Neural progenitor cell (in vitro differentiated cells): ENCODE results near the gene MVB12B. TPM values are rescaled to one million over a fixed set of nuclear protein-coding genes. Genes with fewer than 3 reads are reported as not detected.
A peak's percentile ranks its signal among the peaks of the same experiment; 100 is the strongest.

Source experiments
- DNase-seq: peaks from one replicate; pipeline ENCODE4 v3.0.0-alpha.2; 2016; ENCODE audit warnings: low spot score
- H2AFZ ChIP-seq: fragments of 200-600 bp; sonication (generic); replicated peaks from 2 replicates; pipeline ENCODE4 v1.6.1; 2016; ENCODE audit warnings: antibody characterized with exemption
- H3F3A ChIP-seq: fragments of 200-600 bp; sonication (generic); 2 replicates; pipeline ENCODE4 v1.6.1; 2016; ENCODE audit warnings: antibody characterized with exemption, low read depth
- H3K27ac ChIP-seq: fragments of 200-600 bp; sonication (generic); 2 replicates; pipeline ENCODE4 v1.5.1; 2016; ENCODE audit warnings: mild to moderate bottlenecking
- H3K27me3 ChIP-seq: fragments of 200-600 bp; sonication (generic); 2 replicates; pipeline ENCODE4 v1.6.1; 2016; ENCODE audit warnings: mild to moderate bottlenecking, moderate library complexity
- H3K36me3 ChIP-seq: fragments of 200-600 bp; sonication (generic); 2 replicates; pipeline ENCODE4 v1.5.1; 2016
- H3K4me1 ChIP-seq: fragments of 200-600 bp; sonication (generic); 2 replicates; pipeline ENCODE4 v1.6.1; 2016; ENCODE audit warnings: mixed run types
- H3K4me2 ChIP-seq: fragments of 200-600 bp; sonication (generic); 2 replicates; pipeline ENCODE4 v1.6.1; 2016
- H3K4me3 ChIP-seq: fragments of 200-600 bp; sonication (generic); 2 replicates; pipeline ENCODE4 v1.5.1; 2016
- H3K79me2 ChIP-seq: fragments of 200-600 bp; sonication (generic); 2 replicates; pipeline ENCODE4 v1.6.1; 2016; ENCODE audit warnings: low read depth
- H3K9ac ChIP-seq: fragments of 200-600 bp; sonication (generic); 2 replicates; pipeline ENCODE4 v1.6.1; 2016
- H3K9me3 ChIP-seq: fragments of 200-600 bp; sonication (generic); 2 replicates; pipeline ENCODE4 v1.5.1; 2016; ENCODE audit warnings: low read depth
- H4K20me1 ChIP-seq: fragments of 200-600 bp; sonication (generic); 2 replicates; pipeline ENCODE4 v1.6.1; 2016; ENCODE audit warnings: low read depth
- H3K27ac Mint-ChIP-seq: 3 replicates; pipeline ENCODE4 v1.8.0; 2021; ENCODE audit warnings: mixed read lengths
- H3K27me3 Mint-ChIP-seq: 2 replicates; pipeline ENCODE4 v1.8.0; 2022; ENCODE audit warnings: low read depth, mild to moderate bottlenecking, inconsistent platforms, moderate library complexity, mixed read lengths; ENCODE audit not compliant: insufficient read depth
- H3K36me3 Mint-ChIP-seq: 3 replicates; pipeline ENCODE4 v1.8.0; 2021; ENCODE audit warnings: mixed read lengths
- H3K4me1 Mint-ChIP-seq: 3 replicates; pipeline ENCODE4 v1.8.0; 2021; ENCODE audit warnings: mixed read lengths
- H3K4me3 Mint-ChIP-seq: 3 replicates; pipeline ENCODE4 v1.8.0; 2021; ENCODE audit warnings: mild to moderate bottlenecking, moderate library complexity, mixed read lengths
- H3K9me3 Mint-ChIP-seq: 3 replicates; pipeline ENCODE4 v1.8.0; 2020; ENCODE audit warnings: mixed read lengths
- CTCF ChIP-seq: fragments of 200-600 bp; sonication (generic); IDR thresholded peaks from 2 replicates; pipeline ENCODE4 v1.5.1; 2017; ENCODE audit warnings: antibody characterized with exemption, mild to moderate bottlenecking
- EZH2 ChIP-seq: fragments of 200-600 bp; sonication (generic); IDR thresholded peaks from 2 replicates; pipeline ENCODE4 v1.6.1; 2017; ENCODE audit warnings: antibody characterized with exemption, mild to moderate bottlenecking, moderate library complexity
- EZH2phosphoT487 ChIP-seq: fragments of 200-600 bp; sonication (generic); IDR thresholded peaks from 2 replicates; pipeline ENCODE4 v1.6.1; 2017; ENCODE audit warnings: antibody characterized with exemption
- total RNA-seq: library from RNA; depleted of rRNA; stranded (reverse); fragments of >200 nt; gene quantifications from 2 replicates; pipeline ENCODE4 v1.2.3, GENCODE V29; 2015; ENCODE audit warnings: low replicate concordance

The MVB12B gene
- total RNA-seq, 1 donor from 2014 or later = 16.1 TPM

GRCh38 chr9:126456441-126457174 is 130.0 kb downstream of the MVB12B start:
- no peaks in the 10 kb centered on the region for H3K36me3 ChIP-seq
- Mint-ChIP-seq H3K4me3 (no peak overlapping the region), H3K36me3 (peaks cover 13% of the 10 kb centered on the region), H3K27me3 (no peaks in the 10 kb centered on the region), H3K4me1 (peaks cover 39% of the 10 kb centered on the region), H3K27ac (peak overlapping the region; percentile 70), H3K9me3 (no peaks in the 10 kb centered on the region)
- no peak overlapping the region for H3K27ac ChIP-seq
- H3K9me3 ChIP-seq = no peaks in the 10 kb centered on the region
- H3K27me3 ChIP-seq = no peaks in the 10 kb centered on the region
- no peak for DNase-seq
- peaks cover 37% of the 10 kb centered on the region for H3F3A ChIP-seq
- no peak overlapping the region for H2AFZ ChIP-seq
- H3K4me3 ChIP-seq = no peak overlapping the region
- peaks cover 23% of the 10 kb centered on the region for H4K20me1 ChIP-seq
- H3K79me2 ChIP-seq = no peaks in the 10 kb centered on the region
- TF ChIP-seq EZH2phosphoT487 (no peak), CTCF (no peak), EZH2 (no peak)
- H3K4me1 ChIP-seq = peaks cover 43% of the 10 kb centered on the region
- no peak overlapping the region for H3K9ac ChIP-seq
- H3K4me2 ChIP-seq = no peak overlapping the region

GRCh38 chr9:126457175-126457547 is 130.5 kb downstream of the MVB12B start:
- Mint-ChIP-seq H3K36me3 (peaks cover 13% of the 10 kb centered on the region), H3K9me3 (no peaks in the 10 kb centered on the region), H3K27me3 (no peaks in the 10 kb centered on the region), H3K4me3 (no peak overlapping the region), H3K27ac (no peak overlapping the region), H3K4me1 (peaks cover 34% of the 10 kb centered on the region)
- Histone ChIP-seq H3K9ac (no peak overlapping the region), H3K79me2 (no peaks in the 10 kb centered on the region), H3F3A (peaks cover 37% of the 10 kb centered on the region), H4K20me1 (peaks cover 19% of the 10 kb centered on the region), H3K4me2 (no peak overlapping the region), H3K4me3 (no peak overlapping the region), H3K27me3 (no peaks in the 10 kb centered on the region), H2AFZ (no peak overlapping the region), H3K27ac (no peak overlapping the region), H3K36me3 (no peaks in the 10 kb centered on the region), H3K9me3 (no peaks in the 10 kb centered on the region), H3K4me1 (peaks cover 39% of the 10 kb centered on the region)
- no peak for DNase-seq
- TF ChIP-seq EZH2phosphoT487 (no peak), EZH2 (no peak), CTCF (no peak)

DNA sequence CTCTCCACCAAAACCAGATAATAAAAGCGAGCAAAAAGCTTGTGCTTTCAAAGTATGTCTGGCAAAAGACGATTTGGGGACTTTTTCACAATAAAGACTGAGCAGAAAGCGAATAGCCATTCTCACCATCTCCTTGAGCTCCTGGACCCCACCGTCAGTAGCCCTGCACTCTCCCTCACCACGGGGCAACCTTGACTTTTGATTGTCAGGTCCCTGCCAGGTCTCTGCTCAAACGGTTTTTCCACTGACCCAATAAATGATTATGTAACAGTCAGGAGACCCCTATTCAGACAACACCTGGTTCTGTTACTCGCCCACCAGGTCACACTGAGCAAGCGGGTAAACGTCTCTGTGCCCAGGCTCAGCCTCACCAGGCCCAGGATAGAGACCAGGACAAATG is 131.3 kb downstream of the MVB12B start:
- Mint-ChIP-seq H3K27me3 (no peaks in the 10 kb centered on the region), H3K4me3 (no peak overlapping the region), H3K4me1 (peaks cover 26% of the 10 kb centered on the region), H3K27ac (no peak overlapping the region), H3K36me3 (peaks cover 13% of the 10 kb centered on the region), H3K9me3 (no peaks in the 10 kb centered on the region)
- no peak overlapping the region for H3K4me2 ChIP-seq
- H3K4me1 ChIP-seq = peaks cover 31% of the 10 kb centered on the region
- H3K27ac ChIP-seq = no peak overlapping the region
- no peak overlapping the region for H3K4me3 ChIP-seq
- no peaks in the 10 kb centered on the region for H3K27me3 ChIP-seq
- H3K9ac ChIP-seq = no peak overlapping the region
- H4K20me1 ChIP-seq = peaks cover 12% of the 10 kb centered on the region
- peaks cover 31% of the 10 kb centered on the region for H3F3A ChIP-seq
- TF ChIP-seq EZH2 = no peak
- no peak for TF ChIP-seq EZH2phosphoT487
- TF ChIP-seq CTCF = no peak
- DNase-seq = no peak
- H3K79me2 ChIP-seq = no peaks in the 10 kb centered on the region
- no peaks in the 10 kb centered on the region for H3K9me3 ChIP-seq
- no peaks in the 10 kb centered on the region for H3K36me3 ChIP-seq
- no peak overlapping the region for H2AFZ ChIP-seq
